Panc1 (cell line): ENCODE results near the gene PCBP4.

Experiments used
- POLR2AphosphoS5 ChIP-seq: IDR thresholded peaks from 2 replicates; pipeline ENCODE4 v1.6.1; 2012; ENCODE audit warnings: mild to moderate bottlenecking, low read depth, low read length, moderate library complexity
- SIN3A ChIP-seq: IDR thresholded peaks from 2 replicates; pipeline ENCODE4 v1.6.1; 2012; ENCODE audit warnings: low read depth, mild to moderate bottlenecking, low read length, moderate library complexity, borderline replicate concordance; ENCODE audit not compliant: insufficient read depth
- TCF7L2 ChIP-seq: IDR thresholded peaks from 2 replicates; pipeline ENCODE4 v1.6.1; 2011; ENCODE audit warnings: mild to moderate bottlenecking, low read depth, low read length, inconsistent platforms
- TF ChIP-seq, protein P1 (sequence below): fragments of 450-650 bp; IDR thresholded peaks from 2 replicates; pipeline ENCODE4 v1.5.1; 2017; ENCODE audit warnings: mild to moderate bottlenecking
- TF ChIP-seq, protein P2 (sequence below), 2 experiments: IDR thresholded peaks; 2 replicates each; pipeline ENCODE4 v1.6.1; 2011 to 2012; ENCODE audit warnings: low read depth in 2 of 2, control low read depth in 1 of 2, low read length in 1 of 2, mild to moderate bottlenecking in 1 of 2, moderate library complexity in 1 of 2; ENCODE audit not compliant: insufficient read depth in 1 of 2

DNA sequence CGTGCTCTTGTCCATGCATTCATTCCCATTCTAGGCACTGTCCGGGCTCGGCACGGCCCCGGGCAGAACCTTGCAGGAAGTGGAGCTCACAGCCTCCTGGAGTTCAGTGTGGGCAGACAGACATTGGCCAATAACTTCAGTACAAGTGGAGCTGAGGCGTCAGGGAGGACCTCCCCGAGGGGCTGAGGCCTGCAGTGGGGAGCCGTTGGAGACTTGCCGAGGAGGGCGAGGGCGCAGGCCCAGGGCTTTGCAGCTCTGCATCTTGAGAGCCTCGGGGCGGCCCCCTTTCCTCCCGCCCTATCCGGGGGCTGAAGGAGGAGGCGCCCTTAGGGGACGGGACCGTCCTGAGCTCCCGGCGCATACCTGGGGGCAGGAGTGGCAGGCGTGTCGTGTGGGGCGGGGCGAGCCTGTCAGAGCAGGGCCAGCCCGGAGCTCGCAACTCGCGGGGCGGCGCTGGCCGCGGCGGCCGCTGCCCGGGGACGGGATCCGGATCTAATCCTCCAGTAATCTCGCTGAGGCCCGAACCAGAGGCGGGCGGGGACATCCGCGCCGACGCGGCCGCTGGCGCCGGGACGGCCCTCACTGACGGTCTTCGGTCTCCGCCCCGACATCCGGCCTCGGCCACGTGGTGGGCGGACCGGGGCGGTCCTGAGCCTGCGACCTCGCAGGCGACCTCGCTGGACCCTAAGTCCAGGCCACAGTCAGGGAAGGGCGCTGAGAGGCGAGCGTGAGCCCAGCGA lies 15.8 kb upstream of the PCBP4 start, which contains the start of gene ACY1:
- TF ChIP-seq, protein P1, sequence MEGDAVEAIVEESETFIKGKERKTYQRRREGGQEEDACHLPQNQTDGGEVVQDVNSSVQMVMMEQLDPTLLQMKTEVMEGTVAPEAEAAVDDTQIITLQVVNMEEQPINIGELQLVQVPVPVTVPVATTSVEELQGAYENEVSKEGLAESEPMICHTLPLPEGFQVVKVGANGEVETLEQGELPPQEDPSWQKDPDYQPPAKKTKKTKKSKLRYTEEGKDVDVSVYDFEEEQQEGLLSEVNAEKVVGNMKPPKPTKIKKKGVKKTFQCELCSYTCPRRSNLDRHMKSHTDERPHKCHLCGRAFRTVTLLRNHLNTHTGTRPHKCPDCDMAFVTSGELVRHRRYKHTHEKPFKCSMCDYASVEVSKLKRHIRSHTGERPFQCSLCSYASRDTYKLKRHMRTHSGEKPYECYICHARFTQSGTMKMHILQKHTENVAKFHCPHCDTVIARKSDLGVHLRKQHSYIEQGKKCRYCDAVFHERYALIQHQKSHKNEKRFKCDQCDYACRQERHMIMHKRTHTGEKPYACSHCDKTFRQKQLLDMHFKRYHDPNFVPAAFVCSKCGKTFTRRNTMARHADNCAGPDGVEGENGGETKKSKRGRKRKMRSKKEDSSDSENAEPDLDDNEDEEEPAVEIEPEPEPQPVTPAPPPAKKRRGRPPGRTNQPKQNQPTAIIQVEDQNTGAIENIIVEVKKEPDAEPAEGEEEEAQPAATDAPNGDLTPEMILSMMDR = no peak
- peak; percentile 79 for TF ChIP-seq POLR2AphosphoS5
- no peak for TF ChIP-seq TCF7L2
- TF ChIP-seq, protein P2, sequence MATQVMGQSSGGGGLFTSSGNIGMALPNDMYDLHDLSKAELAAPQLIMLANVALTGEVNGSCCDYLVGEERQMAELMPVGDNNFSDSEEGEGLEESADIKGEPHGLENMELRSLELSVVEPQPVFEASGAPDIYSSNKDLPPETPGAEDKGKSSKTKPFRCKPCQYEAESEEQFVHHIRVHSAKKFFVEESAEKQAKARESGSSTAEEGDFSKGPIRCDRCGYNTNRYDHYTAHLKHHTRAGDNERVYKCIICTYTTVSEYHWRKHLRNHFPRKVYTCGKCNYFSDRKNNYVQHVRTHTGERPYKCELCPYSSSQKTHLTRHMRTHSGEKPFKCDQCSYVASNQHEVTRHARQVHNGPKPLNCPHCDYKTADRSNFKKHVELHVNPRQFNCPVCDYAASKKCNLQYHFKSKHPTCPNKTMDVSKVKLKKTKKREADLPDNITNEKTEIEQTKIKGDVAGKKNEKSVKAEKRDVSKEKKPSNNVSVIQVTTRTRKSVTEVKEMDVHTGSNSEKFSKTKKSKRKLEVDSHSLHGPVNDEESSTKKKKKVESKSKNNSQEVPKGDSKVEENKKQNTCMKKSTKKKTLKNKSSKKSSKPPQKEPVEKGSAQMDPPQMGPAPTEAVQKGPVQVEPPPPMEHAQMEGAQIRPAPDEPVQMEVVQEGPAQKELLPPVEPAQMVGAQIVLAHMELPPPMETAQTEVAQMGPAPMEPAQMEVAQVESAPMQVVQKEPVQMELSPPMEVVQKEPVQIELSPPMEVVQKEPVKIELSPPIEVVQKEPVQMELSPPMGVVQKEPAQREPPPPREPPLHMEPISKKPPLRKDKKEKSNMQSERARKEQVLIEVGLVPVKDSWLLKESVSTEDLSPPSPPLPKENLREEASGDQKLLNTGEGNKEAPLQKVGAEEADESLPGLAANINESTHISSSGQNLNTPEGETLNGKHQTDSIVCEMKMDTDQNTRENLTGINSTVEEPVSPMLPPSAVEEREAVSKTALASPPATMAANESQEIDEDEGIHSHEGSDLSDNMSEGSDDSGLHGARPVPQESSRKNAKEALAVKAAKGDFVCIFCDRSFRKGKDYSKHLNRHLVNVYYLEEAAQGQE (IDR thresholded peaks at IDR 0.05; ENCODE audit: insufficient read depth in 1 of 2, low read depth in 2 of 2, low read length in 1 of 2) = no peak
- TF ChIP-seq SIN3A = peak; percentile 48; the same call in 1 of the 2 replicates
